Stimulated activated naive CD8-positive, alpha-beta T cell treated with anti-CD3 and anti-CD28 coated beads, Interleukin-15, amount 100 ng/mL, for 72 hours (primary cell): ENCODE data around the gene REPS1.
"Not testable (repeated sequence)": the region's sequence is repeated elsewhere in the genome, so short reads cannot be mapped to it uniquely, and the experiment has no call there.

Experiments used
- ATAC-seq: fragments of 150-1000 bp; cut with Tn5 transposase; 2 replicates; pipeline ENCODE4 v1.10.0; 2021; ENCODE audit warnings: mild to moderate bottlenecking, moderate library complexity
- DNase-seq, 2 donors: peaks; one replicate each; pipeline ENCODE4 v3.0.0; 2021 to 2022
- H3K27ac Mint-ChIP-seq, 2 donors: one replicate each; pipeline ENCODE4 v1.8.0; 2022; ENCODE audit warnings: mild to moderate bottlenecking in 2 of 2, mixed read lengths in 2 of 2, moderate library complexity in 2 of 2
- H3K27me3 Mint-ChIP-seq: one replicate; pipeline ENCODE4 v1.8.0; 2022; ENCODE audit warnings: mixed read lengths
- H3K4me1 Mint-ChIP-seq: one replicate; pipeline ENCODE4 v1.8.0; 2022; ENCODE audit warnings: mild to moderate bottlenecking, mixed read lengths
- H3K4me3 Mint-ChIP-seq, 2 donors: one replicate each; pipeline ENCODE4 v1.8.0; 2022; ENCODE audit warnings: mild to moderate bottlenecking in 2 of 2, mixed read lengths in 2 of 2, moderate library complexity in 1 of 2
- H3K9me3 Mint-ChIP-seq, 2 donors: one replicate each; pipeline ENCODE4 v1.8.0; 2022; ENCODE audit warnings: mixed read lengths in 2 of 2

The REPS1 gene

GRCh38 chr6:138987643-138988468 lies at the start of gene REPS1:
Gene REPS1 (minus strand): TSS chr6:138988253. CDS start chr6:138987682, 571 bp downstream.
- peaks cover 0 to under 1% of the 10 kb centered on the region in 2 donors for H3K9me3 Mint-ChIP-seq
- peak within 1 kb of the TSS; percentile 91 to 94 for H3K4me3 Mint-ChIP-seq
- ATAC-seq (peak; percentile 95), DNase-seq (peak; percentile 93 to 96)
- no peaks in the 10 kb centered on the region for H3K27me3 Mint-ChIP-seq
- H3K27ac Mint-ChIP-seq: peak within 1 kb of the TSS; percentile 97 to 98
- peaks cover 16% of the 10 kb centered on the region for H3K4me1 Mint-ChIP-seq

GRCh38 chr6:139037490-139037889 lies 49.4 kb upstream of the REPS1 start:
- Mint-ChIP-seq H3K27me3 (no peaks in the 10 kb centered on the region), H3K4me1 (peaks cover 43% of the 10 kb centered on the region), H3K27ac (no peak overlapping the region), H3K9me3 (no peaks in the 10 kb centered on the region), H3K4me3 (no peak overlapping the region)
- DNase-seq (no peak), ATAC-seq (no peak)

GRCh38 chr6:139030228-139030963 lies 42.3 kb upstream of the REPS1 start:
- no peak for ATAC-seq
- Mint-ChIP-seq H3K4me3 (no peak overlapping the region), H3K9me3 (no peaks in the 10 kb centered on the region), H3K27me3 (no peaks in the 10 kb centered on the region), H3K27ac (no peak overlapping the region), H3K4me1 (peaks cover 29% of the 10 kb centered on the region)
- DNase-seq: peak in 1 of 2 donors; percentile 21

- no peaks in the 10 kb centered on the region for H3K27me3 Mint-ChIP-seq
- H3K4me1 Mint-ChIP-seq: peaks cover 29% of the 10 kb centered on the region
- no peaks in the 10 kb centered on the region for H3K9me3 Mint-ChIP-seq
- ATAC-seq: peak; percentile 33
- H3K4me3 Mint-ChIP-seq: no peak overlapping the region
- no peak overlapping the region for H3K27ac Mint-ChIP-seq
- DNase-seq: peak in 1 of 2 donors; percentile 46
Measured at GRCh38 chr6:139029470-139030227, 41.6 kb upstream of the REPS1 start.

GRCh38 chr6:139028658-139029469 lies 40.8 kb upstream of the REPS1 start, which contains the start of gene ABRACL:
Gene ABRACL (plus strand): TSS chr6:139028745. CDS start chr6:139034161, 5,416 bp downstream.
- peak within 1 kb of the TSS; percentile 98 to 100 for H3K27ac Mint-ChIP-seq
- peaks cover 25% of the 10 kb centered on the region for H3K4me1 Mint-ChIP-seq
- H3K27me3 Mint-ChIP-seq: no peaks in the 10 kb centered on the region
- peak; percentile 80 to 87 for DNase-seq
- no peaks in the 10 kb centered on the region for H3K9me3 Mint-ChIP-seq
- ATAC-seq: peak; percentile 85
- peak within 1 kb of the TSS in 1 of 2 donors; percentile 91 for H3K4me3 Mint-ChIP-seq

- Mint-ChIP-seq H3K4me1 (peaks cover 19% of the 10 kb centered on the region), H3K27ac (peak overlapping the region; percentile 98 to 100), H3K4me3 (peak overlapping the region in 1 of 2 donors; percentile 91), H3K9me3 (no peaks in the 10 kb centered on the region), H3K27me3 (no peaks in the 10 kb centered on the region)
- no peak for DNase-seq
- ATAC-seq: peak; percentile 9
Measured at GRCh38 chr6:139028215-139028657, 40.2 kb upstream of the REPS1 start.

- no peaks in the 10 kb centered on the region for H3K27me3 Mint-ChIP-seq
- peaks cover 14% of the 10 kb centered on the region for H3K4me1 Mint-ChIP-seq
Measured at GRCh38 chr6:139027620-139028182, 39.6 kb upstream of the REPS1 start.

GRCh38 chr6:139025416-139025815 lies 37.4 kb upstream of the REPS1 start:
- not testable (repeated sequence) for H3K27me3 Mint-ChIP-seq, H3K4me1 Mint-ChIP-seq, H3K27ac Mint-ChIP-seq, H3K4me3 Mint-ChIP-seq, H3K9me3 Mint-ChIP-seq, DNase-seq, ATAC-seq

More at GRCh38 chr6:139027620-139028182, 39.6 kb upstream of the REPS1 start:
- Mint-ChIP-seq H3K27ac (peak overlapping the region; percentile 98 to 100), H3K4me3 (peak overlapping the region in 1 of 2 donors; percentile 91), H3K9me3 (no peaks in the 10 kb centered on the region)
- DNase-seq (peak; percentile 61 to 71), ATAC-seq (peak; percentile 77)

- H3K27me3 Mint-ChIP-seq: no peaks in the 10 kb centered on the region
- no peak overlapping the region for H3K4me3 Mint-ChIP-seq
- DNase-seq (no peak), ATAC-seq (no peak)
- H3K27ac Mint-ChIP-seq: no peak overlapping the region
- H3K4me1 Mint-ChIP-seq: no peaks in the 10 kb centered on the region
- no peaks in the 10 kb centered on the region for H3K9me3 Mint-ChIP-seq
Measured at GRCh38 chr6:139020689-139021088, 32.6 kb upstream of the REPS1 start.

- Mint-ChIP-seq H3K4me1 (no peaks in the 10 kb centered on the region), H3K9me3 (no peaks in the 10 kb centered on the region), H3K27ac (no peak overlapping the region), H3K27me3 (no peaks in the 10 kb centered on the region), H3K4me3 (no peak overlapping the region)
- no peak for DNase-seq
- ATAC-seq: no peak
Measured at GRCh38 chr6:139019722-139020121, 31.7 kb upstream of the REPS1 start.

- no peak for DNase-seq
- H3K9me3 Mint-ChIP-seq: no peaks in the 10 kb centered on the region
- no peak for ATAC-seq
- no peak overlapping the region for H3K27ac Mint-ChIP-seq
- H3K4me1 Mint-ChIP-seq: no peaks in the 10 kb centered on the region
- no peak overlapping the region for H3K4me3 Mint-ChIP-seq
- peaks cover 9% of the 10 kb centered on the region for H3K27me3 Mint-ChIP-seq
Measured at GRCh38 chr6:139017227-139017626, 29.2 kb upstream of the REPS1 start.

- Mint-ChIP-seq H3K27me3 (peaks cover 9% of the 10 kb centered on the region), H3K9me3 (no peaks in the 10 kb centered on the region), H3K4me3 (no peak overlapping the region), H3K27ac (no peak overlapping the region), H3K4me1 (no peaks in the 10 kb centered on the region)
- ATAC-seq (no peak), DNase-seq (no peak)
Measured at GRCh38 chr6:139016337-139017213, 28.5 kb upstream of the REPS1 start.

- Mint-ChIP-seq H3K27ac (no peak overlapping the region), H3K9me3 (no peaks in the 10 kb centered on the region), H3K4me3 (no peak overlapping the region), H3K4me1 (no peaks in the 10 kb centered on the region), H3K27me3 (peaks cover 9% of the 10 kb centered on the region)
- ATAC-seq: no peak
- no peak for DNase-seq
Measured at GRCh38 chr6:139014945-139015344, 26.9 kb upstream of the REPS1 start.
